Measurements from ENCODE around the gene SRC.

The SRC gene

GRCh38 chr20:37315452-37316110, 30.4 kb upstream of the SRC start:
- no peak for DNase-seq

GRCh38 chr20:37316116-37316774, 29.7 kb upstream of the SRC start:
- DNase-seq = no peak

DNA sequence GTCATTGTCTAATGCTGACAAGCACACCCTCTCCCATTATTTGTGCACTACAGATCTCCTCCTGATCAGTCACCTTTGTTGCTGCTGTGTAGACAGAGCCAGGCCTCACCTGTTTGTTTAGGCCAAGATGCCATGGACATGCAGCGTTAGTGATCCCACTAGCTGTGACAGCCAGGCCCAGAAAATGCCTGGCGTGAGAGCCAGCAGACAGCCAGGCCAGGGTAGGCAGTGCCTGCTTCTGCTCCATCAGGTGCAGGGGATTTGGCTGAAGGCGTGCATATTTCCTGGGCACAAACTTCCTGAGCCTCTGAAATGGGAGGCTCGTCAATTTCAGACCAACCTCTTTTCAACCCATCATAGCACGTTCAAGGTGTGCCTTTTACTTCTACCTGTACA, 29.2 kb upstream of the SRC start:
- DNase-seq = no peak

DNA sequence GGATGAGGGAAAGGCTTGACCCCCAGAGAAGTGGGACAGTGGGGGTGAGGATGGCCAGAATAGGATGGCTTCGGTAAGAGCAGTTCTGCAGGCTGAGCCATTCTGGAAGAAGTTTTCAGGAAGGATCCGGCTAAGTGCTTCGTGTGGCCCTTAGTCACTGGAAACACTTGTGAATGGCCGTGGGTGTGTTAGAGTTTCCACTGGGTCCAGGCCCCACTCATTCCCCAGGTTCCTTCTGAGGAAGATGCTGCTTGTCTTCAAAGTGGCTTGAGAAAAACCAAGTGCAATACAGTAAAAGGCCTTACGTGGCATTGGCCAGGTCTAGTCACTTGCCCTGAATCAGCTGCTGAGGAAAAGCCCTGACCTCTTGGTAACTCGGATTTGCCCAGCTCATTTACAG, 28.6 kb upstream of the SRC start:
- no peak for DNase-seq

DNA sequence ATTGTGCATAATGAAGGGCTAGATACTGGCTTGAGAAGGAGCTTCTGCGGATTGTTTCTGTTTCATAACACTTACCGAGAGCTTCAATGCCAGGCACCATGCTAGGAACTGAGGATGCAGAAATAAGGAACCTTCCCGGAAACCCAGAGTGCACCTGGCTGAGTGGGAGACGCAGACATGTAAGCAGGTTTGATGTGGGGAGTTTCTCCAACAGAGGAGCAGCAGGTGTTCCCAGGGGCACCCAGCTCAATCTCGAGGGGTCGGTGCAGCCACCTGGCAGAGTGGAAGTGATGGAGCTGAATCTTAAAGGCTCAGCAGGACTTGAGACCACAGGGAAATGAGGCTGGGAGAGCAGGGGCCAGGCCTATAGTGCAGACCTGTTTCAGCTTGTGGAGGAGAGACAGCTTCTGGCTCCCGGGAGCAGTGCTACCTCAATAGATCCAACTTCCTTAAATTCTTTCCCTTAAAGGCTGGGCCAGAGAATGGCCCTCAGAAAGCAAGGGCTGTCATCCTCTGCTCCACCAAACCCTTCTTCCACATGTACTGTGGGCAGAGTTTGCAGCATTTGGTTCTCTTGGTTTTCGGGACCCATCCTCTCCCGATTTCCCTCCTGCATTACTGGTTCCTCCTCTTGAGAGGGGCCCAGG, 27.8 kb upstream of the SRC start:
- no peak for DNase-seq

GRCh38 chr20:37319151-37319671, 26.7 kb upstream of the SRC start:
- DNase-seq = no peak

- no peak for DNase-seq
Measured at GRCh38 chr20:37323985-37324384, 22.0 kb upstream of the SRC start.

GRCh38 chr20:37325206-37325605, 20.7 kb upstream of the SRC start:
- DNase-seq = no peak

DNA sequence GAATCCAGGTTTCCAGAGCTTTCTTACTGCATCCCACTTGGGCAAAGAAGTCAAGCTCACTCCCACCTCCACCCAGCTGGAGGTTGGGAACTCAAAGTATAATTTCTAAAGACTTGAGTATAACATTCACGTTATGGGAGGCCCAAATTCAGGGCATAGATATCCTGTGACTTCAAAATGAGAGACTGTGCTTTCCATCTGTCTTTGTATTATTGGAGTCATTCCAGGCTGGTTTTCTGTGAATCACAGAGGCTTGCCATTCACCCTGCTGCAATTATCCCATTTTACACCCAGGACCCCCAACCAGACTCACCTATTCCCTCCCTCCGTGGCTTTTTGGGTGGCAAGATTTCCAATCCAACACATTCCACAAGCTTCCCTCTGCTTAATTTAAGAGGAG, 19.3 kb upstream of the SRC start:
- DNase-seq = no peak

DNA sequence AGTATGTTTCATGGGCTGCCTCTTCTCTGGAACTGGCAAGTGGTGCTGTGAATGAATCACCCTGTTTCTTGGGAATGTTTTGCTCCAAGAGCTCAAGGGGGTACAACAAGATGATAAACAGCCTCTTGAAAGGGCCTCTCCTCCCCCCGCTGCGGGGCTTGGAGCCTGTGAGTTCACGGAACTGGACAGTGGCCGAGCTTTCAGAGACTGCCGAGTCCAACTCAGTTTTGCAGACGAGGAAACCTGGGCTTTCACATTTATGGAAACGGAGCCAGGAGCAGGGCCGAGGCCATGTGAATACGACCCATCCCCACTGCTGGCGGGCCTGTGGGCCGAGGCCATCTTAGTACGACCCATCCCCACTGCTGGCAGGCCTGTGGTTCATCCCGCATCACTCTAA, 18.2 kb upstream of the SRC start:
- no peak for DNase-seq

DNA sequence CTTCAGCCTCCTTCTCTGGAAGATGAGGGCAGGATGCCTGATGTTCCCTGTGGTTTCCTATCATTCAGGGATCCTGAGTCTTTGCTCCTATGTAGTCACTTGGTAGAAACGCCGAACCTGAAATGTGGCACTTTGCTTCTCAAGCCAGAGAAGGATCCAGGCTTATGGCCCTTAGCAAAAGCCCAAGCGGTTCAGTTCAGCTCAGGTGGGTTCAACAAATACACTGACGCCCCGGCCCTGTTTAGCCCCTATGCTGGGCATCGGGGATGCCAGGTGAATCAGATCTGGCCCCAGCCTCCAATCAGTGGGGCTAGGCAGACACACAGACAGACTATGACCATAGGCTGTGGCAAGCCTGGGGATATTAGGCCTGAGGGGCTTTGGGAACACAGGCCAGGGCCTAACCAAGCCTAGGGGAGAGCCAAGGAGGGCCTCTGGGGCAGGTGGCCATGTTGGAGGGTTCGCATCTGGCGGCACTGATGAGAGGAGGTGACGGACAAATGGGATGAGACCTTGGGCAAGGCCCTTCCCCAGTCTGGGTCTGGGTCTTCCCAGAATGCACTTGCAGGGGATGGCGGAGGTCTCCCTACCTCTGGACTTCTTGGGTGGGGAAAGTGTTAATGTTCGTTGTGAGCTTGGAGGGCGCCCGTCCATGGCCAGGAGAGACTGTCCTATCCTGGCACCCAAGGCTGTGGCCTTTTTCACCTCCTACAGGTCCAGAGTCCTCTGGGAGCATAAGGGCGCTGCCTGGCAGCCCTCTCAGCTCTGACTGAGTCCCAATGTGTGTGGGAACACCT, 17.6 kb upstream of the SRC start:
- DNase-seq = no peak

GRCh38 chr20:37329481-37330165, 16.3 kb upstream of the SRC start:
- no peak for DNase-seq

GRCh38 chr20:37330316-37330715, 15.6 kb upstream of the SRC start:
- no peak for DNase-seq

- DNase-seq = no peak
Measured at GRCh38 chr20:37331060-37331857, 14.7 kb upstream of the SRC start.

- no peak for DNase-seq
Measured at GRCh38 chr20:37333130-37333847, 12.7 kb upstream of the SRC start.

DNA sequence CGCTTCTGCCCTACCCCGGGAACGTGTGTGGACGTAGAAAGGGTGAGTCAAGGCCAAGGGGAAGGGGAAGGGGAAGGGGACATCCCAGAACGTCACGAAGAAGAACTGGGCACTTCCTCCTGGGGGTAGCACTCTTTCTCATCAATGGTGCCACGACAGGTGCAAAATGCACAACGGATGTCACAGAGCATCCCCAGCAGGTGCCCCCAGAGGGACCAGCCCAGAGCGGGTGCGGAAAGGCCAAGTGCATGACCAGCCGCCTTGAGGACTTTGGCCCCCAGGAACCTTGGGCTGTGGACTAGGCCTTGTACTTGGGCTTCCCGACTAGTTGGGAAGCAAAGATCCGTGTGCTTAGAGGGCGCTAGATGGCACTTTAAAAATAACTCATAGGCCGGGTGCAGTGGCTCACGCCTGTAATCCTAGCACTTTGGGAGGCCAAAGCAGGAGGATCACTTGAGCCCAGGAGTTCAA, 12.1 kb upstream of the SRC start:
- no peak for DNase-seq

GRCh38 chr20:37334450-37334849, 11.5 kb upstream of the SRC start:
- no peak for DNase-seq

- DNase-seq = no peak
Measured at GRCh38 chr20:37335642-37336368, 10.1 kb upstream of the SRC start.

DNA sequence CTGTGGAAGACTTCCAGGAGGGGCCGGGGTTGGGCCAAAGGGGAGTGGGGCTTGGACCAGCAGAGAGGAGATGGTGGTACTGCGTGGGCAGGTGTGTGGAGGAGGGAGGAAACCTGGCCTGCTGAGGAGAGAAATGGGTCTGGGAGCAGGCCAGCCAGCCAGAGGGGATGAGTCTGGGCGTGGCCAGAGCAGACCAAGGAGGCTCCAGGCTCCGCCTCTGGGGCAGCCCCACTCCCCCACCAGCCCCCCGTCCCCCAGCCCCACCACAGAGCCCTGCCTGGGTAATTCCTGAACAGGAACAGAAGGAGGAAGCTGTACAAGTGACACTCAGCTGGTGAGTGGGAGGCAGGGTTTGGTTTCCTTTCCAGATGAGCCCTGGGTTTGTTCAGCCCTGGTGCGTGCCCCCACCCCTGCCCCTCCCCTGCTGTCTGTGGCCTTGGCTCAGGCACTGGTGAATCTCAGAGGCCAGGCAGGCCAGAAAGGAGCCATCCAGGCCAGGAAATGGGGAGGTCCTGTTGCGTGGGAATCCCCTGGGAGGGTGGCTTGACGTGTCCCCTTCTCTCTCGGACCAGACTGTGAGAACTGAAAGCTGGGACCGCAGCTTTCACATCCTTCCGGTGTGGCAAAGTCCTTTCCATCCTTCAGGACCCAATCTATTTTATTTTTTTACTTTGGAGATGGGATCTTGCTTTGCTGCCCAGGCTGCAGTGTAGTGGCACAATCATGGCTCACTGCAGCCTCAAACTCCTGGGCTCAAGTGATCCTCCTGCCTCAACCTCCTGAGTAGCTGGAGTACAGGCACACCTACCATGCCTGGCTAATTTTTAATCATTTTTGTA, 9.4 kb upstream of the SRC start:
- DNase-seq = peak; percentile 25 to 48
